CD4-positive, alpha-beta T cell treated with Interleukin-10 for 1 hour (primary cell): ENCODE data around the gene URB1.
"Not testable (repeated sequence)": the region's sequence is repeated elsewhere in the genome, so short reads cannot be mapped to it uniquely, and the experiment has no call there.

Experiments
- DNase-seq: peaks from one replicate; pipeline ENCODE4 v3.0.0-alpha.2; 2020

URB1 gene

DNA sequence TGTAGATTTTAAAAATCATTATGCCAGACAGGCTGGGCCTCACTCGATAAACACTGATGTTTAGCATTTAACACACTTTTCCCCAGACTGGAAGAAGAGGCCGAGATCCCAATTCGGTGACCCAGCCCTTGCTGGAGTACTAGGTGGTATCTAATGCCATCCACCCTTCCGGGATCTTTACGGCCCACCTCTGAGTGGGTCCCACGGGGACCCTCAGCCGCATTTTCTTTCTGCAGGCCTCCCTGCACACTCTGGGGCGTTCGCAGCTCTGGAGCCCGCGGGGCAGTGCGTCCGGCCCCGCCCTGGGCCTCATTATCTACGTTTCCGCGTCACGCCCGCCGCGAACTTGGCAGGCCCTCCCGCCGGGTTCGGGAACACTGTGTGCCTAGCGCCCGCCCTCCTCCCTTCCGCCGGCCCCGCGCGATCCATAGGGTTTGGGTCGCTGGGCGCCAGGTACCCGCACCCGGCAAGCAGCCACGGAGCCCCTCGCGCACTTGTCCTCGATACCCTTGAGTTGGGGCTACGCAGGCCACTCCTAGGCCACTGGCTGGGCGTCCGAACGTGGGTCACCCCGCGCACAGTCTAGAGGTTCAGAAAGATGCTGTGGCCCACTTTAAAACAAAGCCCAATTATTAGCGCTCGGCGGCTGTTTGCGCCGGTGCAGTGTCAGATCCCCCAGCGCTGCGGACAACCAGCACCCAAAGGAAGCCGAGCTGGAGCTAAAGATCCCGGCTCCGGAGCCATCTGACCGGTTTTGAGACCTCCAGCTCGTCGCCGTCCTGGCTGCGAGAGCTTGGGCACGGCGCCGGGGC is 18.7 kb upstream of the URB1 start:
- peak; percentile 67 for DNase-seq

DNA sequence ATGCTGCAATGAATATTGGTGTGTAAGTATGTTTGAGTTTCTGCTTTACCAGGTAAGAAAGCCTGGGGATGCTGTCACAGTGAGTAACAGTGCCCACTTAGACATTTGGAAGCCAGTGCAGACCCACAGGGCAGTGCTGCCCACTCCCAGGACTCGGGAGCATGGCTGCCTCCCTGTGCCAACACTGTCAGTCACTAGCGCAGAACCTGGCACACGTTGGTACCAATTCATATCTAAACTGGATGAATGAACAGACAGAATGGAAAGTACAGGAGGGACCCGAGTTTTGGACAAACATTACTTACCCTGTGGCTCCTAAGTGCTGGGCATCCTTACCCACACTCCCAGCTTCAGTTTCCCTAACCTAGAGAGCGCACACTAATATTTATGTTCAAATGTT is 18.1 kb upstream of the URB1 start:
- no peak for DNase-seq

DNA sequence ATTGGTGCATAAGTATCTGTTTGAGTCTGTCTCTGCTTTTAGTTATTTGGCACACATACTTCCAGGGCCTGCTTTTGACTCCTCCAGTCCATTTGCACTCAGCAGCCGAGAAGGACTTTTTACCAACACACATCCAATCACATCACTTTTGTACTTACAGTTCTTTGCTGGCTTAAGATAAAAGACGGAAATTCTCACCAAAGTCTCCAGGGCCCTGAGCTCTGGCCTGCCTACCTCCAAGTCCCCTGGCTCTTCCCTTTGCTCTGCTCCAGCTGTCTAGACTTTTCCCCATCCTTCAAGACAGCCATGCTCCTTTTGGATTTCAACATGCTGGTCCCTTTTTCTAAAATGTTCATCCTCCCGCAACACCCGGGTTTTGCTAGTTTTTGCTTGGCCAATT is 17.5 kb upstream of the URB1 start:
- DNase-seq, result no peak

DNA sequence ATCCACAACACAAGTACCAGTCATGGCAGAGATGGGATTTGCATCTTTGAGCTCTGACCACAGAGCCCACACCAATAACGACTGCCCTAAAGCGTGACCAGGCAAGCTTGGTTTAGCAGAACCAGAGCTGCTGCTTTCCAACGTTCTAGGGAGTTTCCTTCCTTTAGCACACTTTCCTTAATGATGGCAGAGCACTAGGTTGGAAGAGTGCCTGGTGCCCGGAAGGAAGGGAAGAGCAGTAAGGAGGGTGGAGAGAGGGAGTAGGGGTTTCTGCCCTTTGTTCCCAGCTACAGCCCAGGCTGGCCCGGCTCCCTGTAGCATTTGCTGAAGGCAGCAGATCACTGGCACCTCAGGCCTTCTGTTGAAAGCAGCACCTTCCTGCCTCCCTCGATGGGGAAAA is 13.6 kb upstream of the URB1 start:
- DNase-seq, result no peak

DNA sequence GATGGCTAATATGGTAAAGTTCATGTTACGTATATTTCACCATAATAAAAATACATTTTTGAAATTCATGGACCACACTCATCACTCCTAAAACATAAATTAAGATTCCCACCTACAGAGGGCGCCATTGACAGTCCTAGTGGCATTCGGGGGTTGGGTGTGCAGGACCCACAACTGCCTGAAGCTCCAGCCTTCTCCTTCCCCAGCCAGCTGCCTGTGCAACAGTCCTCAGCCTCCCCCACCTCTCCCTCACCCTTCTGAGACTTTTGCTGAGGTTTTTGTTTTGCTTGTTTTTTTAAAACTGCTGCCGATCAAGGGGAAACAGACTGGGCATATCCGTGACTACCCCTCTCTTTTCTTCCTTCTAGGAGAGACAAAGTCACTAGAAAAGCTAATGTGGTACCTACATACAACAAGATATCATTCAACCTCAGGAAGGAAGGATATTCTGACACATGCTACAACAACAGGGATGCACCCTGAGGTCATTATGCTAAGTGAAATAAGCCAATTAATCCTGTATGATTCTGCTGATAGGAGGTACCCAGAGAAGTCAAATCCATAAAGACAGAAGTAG is 10.5 kb upstream of the URB1 start:
- peak; percentile 78 for DNase-seq

DNA sequence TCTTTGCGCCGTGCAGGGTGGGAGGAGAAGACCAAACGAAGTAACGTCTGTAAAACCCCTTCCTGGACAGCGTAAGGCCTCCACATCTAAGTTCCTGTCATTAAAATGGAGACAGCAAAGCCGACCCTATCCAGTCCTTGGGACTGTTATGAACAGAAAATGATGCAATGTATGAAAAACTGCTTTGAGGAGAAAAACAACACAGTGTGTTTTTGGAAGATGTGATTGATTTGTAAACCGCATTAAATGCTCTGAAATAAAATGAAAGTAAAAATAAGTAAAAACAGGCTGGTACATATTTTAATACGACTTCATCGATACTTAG is 827 bp upstream of the URB1 start:
- DNase-seq, result no peak

DNA sequence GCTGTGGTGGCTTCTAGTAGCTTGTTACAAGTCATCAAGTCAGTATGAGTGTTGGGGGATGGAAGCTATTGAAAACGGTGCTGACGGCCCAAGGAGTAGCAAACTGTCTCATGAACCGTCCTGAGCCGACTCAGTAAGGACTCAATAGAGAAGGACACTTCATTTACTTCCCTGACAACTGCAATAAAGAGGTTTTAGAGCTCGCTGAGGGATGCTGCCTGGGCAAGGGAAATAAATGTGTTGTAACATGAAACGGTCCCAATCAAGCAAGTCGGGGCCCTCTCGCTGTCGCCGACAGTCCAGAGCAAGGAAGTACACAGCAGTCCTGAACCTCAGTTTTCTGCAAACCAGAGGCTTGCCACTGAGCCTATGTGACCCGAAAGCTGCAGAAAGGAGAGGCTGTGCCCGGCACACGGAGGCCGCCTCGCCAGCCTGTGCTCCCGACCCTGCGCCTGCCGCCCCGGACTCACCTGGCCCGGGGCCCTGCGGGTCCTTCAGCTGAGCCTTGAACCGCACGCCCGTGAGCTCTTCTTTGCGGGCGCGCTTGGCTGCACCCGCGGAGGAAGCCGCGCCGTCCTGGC is 423 bp downstream of the URB1 start:
- DNase-seq, result no peak

DNA sequence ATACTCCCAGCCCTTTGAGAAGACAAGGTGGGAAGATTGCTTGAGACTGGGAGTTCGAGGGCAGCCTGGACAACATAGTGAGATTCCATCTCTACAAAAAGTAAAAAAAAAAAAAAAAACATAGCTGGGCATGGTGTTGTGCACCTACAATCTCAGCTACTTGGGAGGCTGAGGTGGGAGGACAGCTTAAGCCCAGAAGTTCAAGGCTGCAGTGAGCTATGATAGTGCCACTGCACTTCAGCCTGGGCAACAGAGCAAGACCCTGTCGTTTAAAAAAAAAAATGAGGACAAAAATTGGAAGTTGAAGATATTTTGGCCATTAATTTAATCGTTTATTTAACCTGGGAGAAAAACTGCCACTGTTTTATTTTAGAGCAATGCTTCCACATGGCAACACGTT is 1.1 kb downstream of the URB1 start:
- no peak for DNase-seq

DNA sequence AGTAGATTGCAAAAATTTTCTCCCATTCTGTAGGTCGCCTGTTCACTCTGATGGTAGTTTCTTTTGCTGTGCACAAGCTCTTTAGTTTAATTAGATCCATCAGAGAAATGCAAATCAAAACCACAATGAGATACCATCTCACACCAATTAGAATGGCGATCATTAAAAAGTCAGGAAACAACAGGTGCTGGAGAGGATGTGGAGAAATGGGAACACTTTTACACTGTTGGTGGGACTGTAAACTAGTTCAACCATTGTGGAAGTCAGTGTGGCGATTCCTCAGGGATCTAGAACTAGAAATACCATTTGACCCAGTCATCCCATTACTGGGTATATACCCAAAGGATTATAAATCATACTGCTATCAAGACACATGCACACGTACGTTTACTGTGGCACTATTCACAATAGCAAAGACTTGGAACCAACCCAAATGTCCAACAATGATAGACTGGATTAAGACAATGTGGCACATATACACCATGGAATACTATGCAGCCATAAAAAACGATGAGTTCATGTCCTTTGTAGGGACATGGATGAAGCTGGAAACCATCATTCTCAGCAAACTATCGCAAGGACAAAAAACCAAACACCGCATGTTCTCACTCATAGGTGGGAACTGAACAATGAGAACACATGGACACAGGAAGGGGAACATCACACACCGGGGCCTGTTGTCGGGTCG is 2.1 kb downstream of the URB1 start:
- DNase-seq, result not testable (repeated sequence)

DNA sequence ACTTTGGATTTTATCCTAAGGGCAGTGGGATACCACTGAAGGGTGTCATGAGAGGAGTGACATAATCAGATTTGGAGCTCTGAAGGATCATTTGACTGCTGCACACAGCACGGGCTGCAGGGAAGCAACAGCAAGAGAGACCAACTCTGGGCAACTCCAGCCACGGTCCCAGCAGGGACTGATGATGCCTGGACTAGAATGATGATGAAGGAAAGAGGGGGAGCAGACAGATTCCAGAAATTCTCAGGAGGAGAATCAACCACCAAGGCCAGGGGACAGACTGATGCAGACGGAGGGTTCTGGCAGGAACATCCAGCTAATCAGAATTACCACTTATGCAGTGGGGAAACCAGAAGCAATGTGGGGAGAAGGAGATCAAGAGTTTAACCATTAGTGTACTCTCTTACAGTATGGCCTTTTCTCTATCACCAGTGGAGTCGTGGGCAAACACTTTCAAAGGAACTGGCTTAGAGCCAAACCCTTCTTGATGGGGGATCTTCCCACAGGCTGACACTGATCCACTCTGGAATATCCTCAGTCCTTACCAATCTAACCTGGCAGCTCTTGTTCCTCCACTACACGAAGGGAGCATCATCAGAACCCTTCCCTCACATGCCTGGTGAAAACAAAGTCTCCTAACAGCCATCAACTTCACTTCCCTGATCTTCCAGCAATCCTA is 3.3 kb downstream of the URB1 start:
- DNase-seq, result no peak

DNA sequence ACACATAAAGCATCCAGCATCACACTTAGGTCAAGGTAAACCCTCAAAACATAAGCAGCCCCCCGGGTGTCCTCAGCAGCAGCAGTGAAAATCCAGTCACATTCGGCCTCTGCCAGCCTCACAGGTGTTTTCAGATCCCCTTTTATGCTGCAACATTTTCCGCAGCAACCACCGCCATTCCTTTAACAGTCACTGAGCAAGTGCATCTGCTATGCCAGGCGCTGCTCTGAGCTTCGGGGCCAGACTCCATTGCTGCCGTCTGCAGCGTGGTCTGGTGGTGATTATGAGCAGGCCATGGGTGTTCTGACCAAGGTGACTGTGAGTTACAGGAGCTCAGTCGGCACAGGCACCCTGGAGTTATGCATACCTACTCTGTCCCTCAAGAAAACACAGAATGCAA is 4.5 kb downstream of the URB1 start:
- no peak for DNase-seq

DNA sequence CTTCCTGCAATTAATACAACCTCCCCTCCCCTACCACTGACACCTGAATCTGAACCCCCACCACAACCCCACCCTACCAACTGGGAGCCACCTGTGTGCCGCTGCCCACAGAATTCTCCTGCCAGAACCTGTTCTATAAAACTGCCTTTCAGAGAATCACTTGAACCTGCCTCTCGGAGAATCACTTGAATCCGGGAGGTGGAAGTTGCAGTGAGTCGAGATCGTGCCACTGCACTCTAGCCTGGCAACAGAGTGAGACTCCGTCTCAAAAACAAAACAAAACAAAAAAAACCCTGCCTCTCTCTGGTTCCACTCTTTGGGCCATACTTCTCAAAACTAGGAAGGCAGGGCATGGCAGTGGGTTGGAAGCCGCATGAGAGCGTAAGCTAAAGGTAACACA is 5.7 kb downstream of the URB1 start:
- DNase-seq, result no peak

DNA sequence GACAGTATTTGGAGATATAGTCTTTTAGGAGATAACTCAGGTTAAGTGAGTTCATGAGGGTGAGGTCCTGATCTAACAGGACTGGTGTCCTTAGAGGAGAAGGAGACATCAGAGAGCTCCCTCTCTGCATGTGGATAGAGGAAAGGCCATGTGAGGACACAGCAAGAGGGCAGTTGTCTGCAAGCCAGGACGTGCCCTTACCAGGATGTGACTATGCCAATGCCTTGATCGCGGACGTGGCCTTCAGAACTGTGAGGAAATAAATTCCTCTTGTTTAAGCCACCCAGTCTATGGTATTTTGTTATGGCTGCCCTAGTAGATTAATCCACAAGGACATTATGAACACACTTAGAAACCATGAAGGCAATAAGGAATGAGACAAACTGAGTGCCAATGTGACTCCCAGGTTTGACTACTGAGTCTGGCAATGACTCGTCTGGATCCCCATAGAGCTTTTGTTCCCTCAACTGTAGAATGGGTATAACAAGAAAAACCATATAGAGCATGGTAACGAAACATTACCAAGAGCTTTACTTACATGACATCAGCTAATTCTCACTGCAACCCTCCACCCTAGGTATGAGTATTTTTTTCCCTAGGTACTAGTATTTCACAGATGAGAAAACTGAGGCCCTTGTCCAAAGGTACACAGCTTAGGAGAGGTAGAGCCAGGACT is 6.5 kb downstream of the URB1 start:
- DNase-seq, result no peak

DNA sequence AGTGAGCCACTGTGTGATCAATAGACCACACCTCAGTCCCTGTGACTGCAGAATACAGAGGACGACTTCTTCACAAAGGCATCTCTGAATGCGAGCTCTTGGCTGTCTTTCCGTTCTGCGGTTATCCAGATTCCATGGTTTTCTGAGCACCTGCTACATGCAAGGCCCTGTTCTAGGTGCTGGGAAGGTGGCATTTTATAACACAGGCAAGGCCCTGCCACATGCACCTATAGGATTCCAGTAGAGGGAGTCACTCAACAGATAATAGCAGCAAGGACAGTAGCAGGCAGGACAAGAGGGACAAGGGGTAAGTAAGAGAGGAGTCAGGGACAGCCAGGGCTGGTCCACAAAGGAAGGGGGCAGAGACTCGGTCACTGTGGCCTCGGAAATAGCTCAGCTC is 9.0 kb downstream of the URB1 start:
- peak; percentile 11 for DNase-seq

DNA sequence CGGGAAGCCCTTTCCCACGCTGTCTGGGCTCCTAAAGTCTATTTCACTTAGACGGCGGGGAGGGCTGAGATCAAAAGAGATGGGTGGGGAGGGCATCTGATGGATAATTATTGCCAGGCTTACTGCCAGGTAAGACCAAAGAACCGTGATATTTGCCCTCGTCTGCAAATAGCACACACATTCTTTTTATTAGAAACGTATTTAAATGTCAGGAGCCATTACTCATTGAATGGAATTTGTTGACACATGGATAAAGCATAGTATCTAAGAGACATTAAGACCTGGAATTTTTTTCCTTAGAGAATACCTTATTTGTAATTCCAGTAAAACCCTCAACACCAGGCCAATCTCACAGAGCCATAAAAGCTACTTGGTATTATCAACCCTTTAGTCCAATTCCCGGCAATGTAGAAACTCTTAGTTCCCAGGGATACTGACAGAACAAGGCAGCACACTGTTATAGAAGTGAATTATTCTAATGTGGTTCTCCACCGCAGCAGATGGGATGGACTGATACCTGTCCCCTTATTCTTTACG is 10.6 kb downstream of the URB1 start:
- DNase-seq, result no peak

DNA sequence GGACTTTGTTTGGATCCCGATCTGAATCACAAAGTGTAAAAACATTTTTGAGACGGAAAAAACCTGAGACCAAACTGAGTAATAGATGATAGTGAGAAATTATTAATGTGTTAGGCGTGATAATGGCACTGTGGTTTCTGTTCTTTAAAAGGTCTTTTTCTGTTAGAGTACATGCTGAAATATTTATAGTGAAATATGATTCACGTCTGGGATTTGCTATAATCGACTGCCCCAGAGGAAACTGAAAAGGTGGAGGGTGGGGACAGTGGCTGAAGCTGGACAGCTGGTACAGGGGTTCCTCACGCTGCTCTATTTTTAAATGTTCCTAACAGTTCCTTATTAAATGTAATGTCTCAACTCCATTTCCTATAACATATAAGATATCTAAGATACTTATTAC is 11.2 kb downstream of the URB1 start:
- no peak for DNase-seq

DNA sequence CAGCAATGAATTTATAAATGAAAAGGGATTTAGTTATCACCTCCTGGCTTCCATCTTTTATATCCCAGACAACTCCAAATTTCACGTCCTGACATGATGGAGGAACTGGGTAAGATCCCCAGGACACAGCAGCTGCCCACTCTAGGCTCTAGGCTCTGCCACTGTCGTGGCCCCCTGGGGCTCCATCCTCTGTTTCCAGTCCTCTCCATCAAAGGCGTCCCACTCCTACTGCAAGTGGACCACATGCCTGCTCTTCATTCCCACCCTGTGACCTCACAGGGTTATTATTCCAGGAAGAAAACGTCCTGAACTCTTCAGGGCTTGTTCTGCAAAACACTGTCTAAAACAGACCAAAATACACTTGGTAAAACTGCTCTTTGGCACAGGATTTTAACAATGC is 11.9 kb downstream of the URB1 start:
- DNase-seq, result no peak

DNA sequence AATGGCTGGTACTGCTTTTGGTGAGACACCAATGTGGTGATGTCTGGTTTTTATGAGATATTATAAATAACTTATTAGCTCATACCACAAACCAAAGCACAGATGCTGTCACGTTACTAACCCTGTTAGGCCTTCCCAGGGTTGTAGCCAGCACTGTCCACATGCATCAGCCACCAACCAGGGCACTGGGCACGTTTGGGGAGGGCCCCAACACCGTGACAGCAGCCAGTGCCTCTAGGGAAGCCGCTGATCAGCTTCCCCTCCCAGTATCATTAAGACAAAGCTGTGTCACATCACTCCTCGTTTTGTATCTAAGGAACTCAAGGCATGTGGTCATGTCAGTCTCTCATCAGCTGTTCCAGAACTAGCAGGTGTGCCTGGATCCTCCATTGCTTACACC is 13.9 kb downstream of the URB1 start:
- no peak for DNase-seq

DNA sequence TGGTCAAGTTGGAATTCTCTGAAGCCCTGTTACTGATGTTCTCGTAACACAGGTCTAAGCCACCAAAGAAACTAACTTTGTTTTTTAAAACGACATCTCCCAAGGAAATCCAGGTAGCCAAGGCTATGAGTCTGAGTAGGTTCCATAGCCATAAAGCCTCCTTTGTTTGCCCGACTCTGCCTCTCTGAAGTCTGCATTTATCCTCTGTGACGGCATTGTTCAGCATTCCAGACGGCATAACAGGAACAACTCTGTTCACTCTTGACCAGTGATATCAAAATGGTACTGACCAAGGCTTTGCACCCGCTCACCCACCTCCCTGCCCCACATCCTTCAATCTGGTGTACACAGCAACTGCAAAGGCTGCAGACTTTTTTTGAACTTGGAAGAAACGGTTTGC is 14.8 kb downstream of the URB1 start:
- DNase-seq, result no peak

DNA sequence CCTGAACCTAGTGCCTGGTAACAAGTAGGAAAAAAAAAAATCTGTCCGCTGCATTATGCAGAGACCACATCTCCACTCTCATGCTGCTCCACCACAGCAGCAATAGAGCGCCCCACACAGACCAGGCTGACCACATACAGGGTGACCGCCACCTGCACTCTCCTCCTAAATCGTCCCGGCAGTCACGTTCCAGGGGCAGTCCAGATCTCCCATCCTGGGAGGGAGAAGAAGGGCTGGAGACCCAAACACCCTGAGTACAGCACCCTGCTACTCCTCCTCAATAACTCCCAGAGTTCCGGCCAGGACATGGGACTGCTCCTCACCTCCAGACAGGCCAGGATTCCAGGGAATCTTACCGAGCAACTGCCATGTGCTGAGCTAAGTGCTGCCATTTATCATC is 15.3 kb downstream of the URB1 start:
- DNase-seq, result no peak

DNA sequence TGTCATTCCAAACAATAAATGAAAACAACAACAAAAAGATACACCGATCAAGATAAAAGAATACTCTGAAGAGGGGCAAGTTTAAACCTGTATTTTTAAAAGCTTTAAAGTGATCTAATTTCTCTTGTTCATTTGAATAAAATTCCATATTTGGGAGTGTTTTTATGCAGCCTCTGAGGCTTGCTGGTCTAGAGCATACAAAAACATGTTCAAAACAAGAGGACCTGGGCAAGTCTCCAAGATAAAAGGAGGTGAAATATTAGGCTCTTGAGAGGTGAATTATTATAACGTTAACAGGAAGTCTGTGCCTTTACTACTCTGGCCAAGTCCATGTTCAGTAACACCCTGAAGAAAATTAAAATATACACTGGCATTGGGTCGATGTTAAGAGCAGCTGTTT is 20.1 kb downstream of the URB1 start:
- DNase-seq, result no peak

DNA sequence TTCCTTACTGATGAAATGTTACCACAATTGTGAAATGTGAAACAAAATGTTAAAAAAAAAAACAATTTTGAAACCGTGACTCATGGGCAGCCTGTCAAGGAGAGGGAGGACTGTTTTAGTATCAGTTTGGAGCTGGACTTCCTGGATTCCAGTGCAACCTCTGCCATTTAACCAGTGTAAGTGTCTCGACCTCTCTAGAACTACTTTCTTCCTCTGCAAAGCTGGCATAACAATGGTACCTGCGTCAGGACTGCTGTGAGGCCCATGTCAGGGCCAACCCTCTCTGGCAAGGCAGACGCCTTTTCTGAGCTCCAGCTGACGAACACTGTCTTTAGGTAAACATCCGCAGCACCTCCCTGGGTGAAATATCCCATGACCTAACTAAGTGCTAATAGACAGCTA is 20.9 kb downstream of the URB1 start:
- DNase-seq, result no peak
